PFSK-1 (cell line): ENCODE measurements around the gene ARRDC1.

Experiments
- FOXP2 ChIP-seq: optimal IDR thresholded peaks from 2 replicates; pipeline ENCODE3; 2011; ENCODE audit warnings: borderline replicate concordance, control low read depth, inconsistent platforms; ENCODE audit not compliant: insufficient read depth; ENCODE audit errors: extremely low read length, extremely low read depth
- POLR2AphosphoS5 ChIP-seq: IDR thresholded peaks from 2 replicates; pipeline ENCODE4 v1.6.1; 2012; ENCODE audit warnings: low read depth, mild to moderate bottlenecking, control low read depth, low read length, moderate library complexity
- SIN3A ChIP-seq: IDR thresholded peaks from 2 replicates; pipeline ENCODE4 v1.6.1; 2012; ENCODE audit warnings: mild to moderate bottlenecking, low read length, moderate library complexity, borderline replicate concordance; ENCODE audit not compliant: insufficient read depth
- TAF1 ChIP-seq: IDR thresholded peaks from 2 replicates; pipeline ENCODE4 v1.6.1; 2012; ENCODE audit warnings: low read length, control low read depth, borderline replicate concordance; ENCODE audit not compliant: insufficient read depth
- TF ChIP-seq, protein P1 (sequence below), 2 experiments: IDR thresholded peaks; 2 replicates each; pipeline versions ENCODE4 v1.6.1 to v1.8.0; 2011 to 2012; ENCODE audit warnings: low read depth in 2 of 2, low read length in 2 of 2, control low read depth in 1 of 2, inconsistent platforms in 1 of 2, mild to moderate bottlenecking in 1 of 2, moderate library complexity in 1 of 2; ENCODE audit not compliant: insufficient read depth in 1 of 2

ARRDC1 gene

DNA sequence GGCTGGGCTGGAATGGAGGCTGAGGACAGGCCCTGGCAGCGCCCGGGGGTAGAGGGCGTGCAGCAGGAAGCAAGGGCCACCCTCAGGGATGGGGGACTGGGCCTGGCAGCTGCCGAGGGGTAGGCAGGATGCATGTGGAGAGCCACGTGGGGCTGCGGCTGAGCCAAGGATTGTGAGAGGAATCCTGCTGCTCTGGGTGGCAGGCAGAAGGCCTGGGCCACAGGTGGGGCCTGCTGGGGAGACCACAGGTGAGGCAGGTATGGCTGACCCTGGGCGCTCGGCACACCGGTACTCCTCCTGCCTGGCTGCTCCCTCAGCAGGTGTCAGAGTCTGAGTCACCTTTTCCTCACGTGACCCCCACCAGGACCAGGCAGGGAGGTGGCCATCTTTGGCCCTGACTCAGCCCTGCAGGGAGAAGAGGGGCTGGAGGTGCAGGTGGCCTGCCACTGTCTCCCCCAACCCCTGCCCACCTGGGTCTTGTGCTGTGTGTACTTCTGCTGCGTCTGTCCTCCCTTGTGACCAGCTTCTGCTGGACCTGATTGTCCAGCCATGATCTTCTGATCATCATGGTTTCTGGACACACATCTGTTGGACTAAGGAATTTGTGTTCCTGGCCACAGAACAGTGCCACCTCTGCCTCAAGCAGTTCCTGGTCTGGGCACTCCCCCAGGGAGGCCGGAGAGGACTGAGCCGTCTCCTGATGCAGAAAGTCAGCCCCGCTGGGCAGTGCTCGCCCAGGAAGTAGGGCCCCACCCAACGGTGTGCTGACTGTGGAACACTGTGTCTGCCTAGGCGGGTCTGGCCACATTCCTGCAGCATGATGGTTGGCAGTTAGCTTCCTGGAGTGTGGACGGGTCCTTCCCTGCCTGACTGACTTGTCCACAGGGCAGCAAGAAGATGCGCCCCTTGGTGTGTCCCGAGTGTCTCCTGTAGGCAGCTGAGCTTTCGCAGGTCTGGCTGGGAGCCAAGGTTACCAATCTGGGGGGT, 6.4 kb downstream of the ARRDC1 start:
- TF ChIP-seq TAF1 (no peak), POLR2AphosphoS5 (no peak), SIN3A (no peak), FOXP2 (no peak)
- TF ChIP-seq, protein P1, sequence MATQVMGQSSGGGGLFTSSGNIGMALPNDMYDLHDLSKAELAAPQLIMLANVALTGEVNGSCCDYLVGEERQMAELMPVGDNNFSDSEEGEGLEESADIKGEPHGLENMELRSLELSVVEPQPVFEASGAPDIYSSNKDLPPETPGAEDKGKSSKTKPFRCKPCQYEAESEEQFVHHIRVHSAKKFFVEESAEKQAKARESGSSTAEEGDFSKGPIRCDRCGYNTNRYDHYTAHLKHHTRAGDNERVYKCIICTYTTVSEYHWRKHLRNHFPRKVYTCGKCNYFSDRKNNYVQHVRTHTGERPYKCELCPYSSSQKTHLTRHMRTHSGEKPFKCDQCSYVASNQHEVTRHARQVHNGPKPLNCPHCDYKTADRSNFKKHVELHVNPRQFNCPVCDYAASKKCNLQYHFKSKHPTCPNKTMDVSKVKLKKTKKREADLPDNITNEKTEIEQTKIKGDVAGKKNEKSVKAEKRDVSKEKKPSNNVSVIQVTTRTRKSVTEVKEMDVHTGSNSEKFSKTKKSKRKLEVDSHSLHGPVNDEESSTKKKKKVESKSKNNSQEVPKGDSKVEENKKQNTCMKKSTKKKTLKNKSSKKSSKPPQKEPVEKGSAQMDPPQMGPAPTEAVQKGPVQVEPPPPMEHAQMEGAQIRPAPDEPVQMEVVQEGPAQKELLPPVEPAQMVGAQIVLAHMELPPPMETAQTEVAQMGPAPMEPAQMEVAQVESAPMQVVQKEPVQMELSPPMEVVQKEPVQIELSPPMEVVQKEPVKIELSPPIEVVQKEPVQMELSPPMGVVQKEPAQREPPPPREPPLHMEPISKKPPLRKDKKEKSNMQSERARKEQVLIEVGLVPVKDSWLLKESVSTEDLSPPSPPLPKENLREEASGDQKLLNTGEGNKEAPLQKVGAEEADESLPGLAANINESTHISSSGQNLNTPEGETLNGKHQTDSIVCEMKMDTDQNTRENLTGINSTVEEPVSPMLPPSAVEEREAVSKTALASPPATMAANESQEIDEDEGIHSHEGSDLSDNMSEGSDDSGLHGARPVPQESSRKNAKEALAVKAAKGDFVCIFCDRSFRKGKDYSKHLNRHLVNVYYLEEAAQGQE (IDR thresholded peaks at IDR 0.05; ENCODE audit: insufficient read depth in 1 of 2, low read depth in 2 of 2, low read length in 2 of 2) = no peak

DNA sequence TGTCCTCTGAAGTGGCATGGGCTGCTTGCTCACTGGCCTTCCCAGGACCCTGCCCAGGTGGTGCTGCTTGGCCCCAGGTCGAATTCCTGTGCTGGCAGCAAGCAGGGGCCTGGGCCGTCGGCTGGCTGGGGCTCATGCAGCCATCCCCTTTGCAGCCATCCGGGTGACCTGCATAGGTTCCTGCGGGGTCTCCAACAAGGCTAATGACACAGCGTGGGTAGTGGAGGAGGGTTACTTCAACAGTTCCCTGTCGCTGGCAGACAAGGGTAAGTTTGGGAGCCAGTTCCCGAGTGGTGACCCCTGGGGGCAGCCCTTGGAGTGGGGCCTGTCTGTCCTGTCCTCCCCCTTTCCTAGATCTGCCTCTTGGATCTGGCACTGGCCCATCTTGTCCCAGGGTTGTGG, 7.3 kb downstream of the ARRDC1 start:
- TF ChIP-seq FOXP2 (no peak), TAF1 (no peak), POLR2AphosphoS5 (no peak), SIN3A (no peak)
- TF ChIP-seq, protein P1 (IDR thresholded peaks at IDR 0.05; ENCODE audit: insufficient read depth in 1 of 2, low read depth in 2 of 2, low read length in 2 of 2) = no peak

DNA sequence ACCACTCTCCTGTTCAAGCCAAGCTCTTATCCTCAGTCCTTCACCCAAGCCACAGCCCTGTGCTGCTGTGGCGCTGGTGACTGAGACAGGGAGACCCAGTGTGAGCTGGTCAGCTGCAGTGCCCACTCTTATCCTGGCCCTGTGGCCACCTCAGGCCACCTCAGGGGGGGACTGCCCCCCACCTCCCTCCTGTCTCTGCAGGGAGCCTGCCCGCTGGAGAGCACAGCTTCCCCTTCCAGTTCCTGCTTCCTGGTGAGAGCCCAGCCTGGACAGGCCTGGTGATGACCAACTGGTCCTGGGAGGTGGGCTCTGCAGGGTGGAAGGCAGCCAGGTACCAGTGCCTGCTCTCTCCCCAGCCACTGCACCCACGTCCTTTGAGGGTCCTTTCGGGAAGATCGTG, 7.8 kb downstream of the ARRDC1 start:
- TF ChIP-seq TAF1 = no peak
- no peak for TF ChIP-seq POLR2AphosphoS5
- TF ChIP-seq SIN3A = no peak
- no peak for TF ChIP-seq FOXP2
- TF ChIP-seq, protein P1 (IDR thresholded peaks at IDR 0.05; ENCODE audit: insufficient read depth in 1 of 2, low read depth in 2 of 2, low read length in 2 of 2) = no peak

DNA sequence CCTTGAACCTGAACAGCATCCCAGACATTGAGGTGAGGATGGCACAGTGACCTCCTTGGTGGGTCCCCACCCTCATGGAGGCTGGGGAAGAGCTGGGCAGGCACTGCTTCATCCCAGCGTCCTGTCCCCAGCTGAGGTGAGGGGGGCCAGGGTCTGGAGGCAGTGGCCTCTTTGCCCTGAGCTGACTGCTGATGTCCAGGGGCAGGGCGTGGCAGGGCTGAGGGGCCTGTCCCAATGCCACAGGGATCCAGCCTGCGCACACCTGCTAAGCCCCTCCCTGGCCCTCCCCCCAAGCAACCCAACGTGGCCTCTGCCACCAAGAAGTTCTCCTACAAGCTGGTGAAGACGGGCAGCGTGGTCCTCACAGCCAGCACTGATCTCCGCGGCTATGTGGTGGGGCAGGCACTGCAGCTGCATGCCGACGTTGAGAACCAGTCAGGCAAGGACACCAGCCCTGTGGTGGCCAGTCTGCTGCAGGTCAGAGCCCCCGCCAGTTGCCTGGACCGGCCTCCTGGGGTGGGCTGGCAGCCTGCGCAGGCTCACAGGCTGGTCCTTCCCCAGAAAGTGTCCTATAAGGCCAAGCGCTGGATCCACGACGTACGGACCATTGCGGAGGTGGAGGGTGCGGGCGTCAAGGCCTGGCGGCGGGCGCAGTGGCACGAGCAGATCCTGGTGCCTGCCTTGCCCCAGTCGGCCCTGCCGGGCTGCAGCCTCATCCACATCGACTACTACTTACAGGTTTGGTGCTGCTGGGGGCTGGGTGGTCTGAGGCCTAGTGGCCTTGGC, 8.4 kb downstream of the ARRDC1 start:
- TF ChIP-seq, protein P1 (IDR thresholded peaks at IDR 0.05; ENCODE audit: insufficient read depth in 1 of 2, low read depth in 2 of 2, low read length in 2 of 2) = no peak
- TF ChIP-seq TAF1 (no peak), SIN3A (no peak), FOXP2 (no peak), POLR2AphosphoS5 (no peak; the same call in 1 of the 2 replicates)
